Dermis microvascular lymphatic vessel endothelial cell (primary cell): ENCODE results near the gene CATSPERB. TPM values are rescaled to one million over a fixed set of nuclear protein-coding genes. Genes with fewer than 3 reads are reported as not detected.
"Not testable (repeated sequence)": the region's sequence is repeated elsewhere in the genome, so short reads cannot be mapped to it uniquely, and the experiment has no call there.

Experiments used
- DNase-seq, 2 donors: peaks; one replicate each; pipeline versions ENCODE4 v3.0.0 to v3.0.0-alpha.2; 2010; ENCODE audit warnings: low read depth in 2 of 2
- total RNA-seq: library from RNA; depleted of rRNA; stranded (reverse); fragments of >200 nt; gene quantifications from 2 replicates; pipeline ENCODE4 v1.2.1, GENCODE V29; 2014

The CATSPERB gene
- total RNA-seq, 1 donor from 2014 or later = 0.13 TPM

GRCh38 chr14:91677687-91678086 is 54.2 kb downstream of the CATSPERB start:
- DNase-seq = not testable (repeated sequence)

GRCh38 chr14:91674911-91675310 is 57.0 kb downstream of the CATSPERB start:
- no peak for DNase-seq

DNA sequence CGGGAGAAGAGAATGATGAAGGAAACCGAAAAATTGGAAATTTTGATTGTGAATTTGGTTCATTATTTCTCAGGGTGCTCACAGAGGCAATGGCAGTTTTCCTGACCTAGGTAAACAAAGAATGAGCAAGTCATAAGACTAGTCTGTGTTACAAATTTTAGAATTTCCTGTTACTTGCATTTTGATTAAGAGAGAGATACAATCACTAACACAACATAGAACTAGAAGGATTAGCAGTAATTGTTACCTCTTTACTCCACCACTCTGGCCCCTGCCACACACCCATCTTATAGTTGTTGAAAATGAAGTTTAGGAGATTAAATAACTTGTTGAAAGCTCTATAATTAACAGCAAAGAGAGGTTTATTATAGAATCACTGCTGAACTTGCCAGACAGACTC is 62.0 kb downstream of the CATSPERB start:
- no peak for DNase-seq

GRCh38 chr14:91667101-91667500 is 64.8 kb downstream of the CATSPERB start:
- not testable (repeated sequence) for DNase-seq

GRCh38 chr14:91660790-91661189 is 71.1 kb downstream of the CATSPERB start:
- DNase-seq = peak; percentile 9 to 27

- no peak for DNase-seq
These were observed 77.0 kb downstream of the CATSPERB start for GRCh38 chr14:91654836-91655235.

DNA sequence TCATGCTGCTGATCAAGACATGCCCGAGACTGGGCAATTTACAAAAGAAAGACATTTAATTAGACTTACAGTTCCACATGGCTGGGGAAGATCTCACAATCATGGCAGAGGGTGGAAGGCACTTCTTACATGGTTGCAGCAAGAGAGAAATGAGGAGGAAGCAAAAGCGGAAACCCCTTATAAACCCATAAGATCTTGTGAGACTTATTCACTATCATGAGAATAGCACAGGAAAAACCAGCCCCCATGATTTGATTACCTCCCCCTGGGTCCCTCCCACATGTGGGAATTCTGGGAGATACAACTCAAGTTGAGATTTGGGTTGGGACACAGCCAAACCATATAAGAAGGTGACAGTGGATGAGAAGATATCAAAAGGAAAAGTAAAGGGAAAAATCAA is 78.4 kb downstream of the CATSPERB start:
- DNase-seq = no peak

DNA sequence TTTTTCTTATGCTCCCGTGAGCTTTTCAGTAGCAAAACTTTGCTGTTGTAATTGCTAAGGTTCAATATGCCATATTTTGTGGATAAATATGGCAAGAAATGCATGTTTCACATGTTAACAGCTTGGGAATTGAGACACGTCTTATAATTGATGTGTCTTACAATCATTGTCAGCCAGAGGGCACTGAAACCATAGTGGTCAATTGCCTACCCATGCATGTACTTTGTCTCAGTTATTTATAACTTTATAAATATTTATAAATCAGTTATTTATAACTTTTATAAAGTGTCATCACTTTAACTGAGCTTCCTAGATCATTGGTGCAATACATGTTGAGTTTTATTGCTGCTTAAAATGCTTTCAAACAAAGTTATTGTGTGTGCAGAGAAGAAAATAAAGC is 82.0 kb downstream of the CATSPERB start:
- peak; percentile 41 to 55 for DNase-seq

GRCh38 chr14:91647856-91648255 is 84.0 kb downstream of the CATSPERB start:
- DNase-seq = no peak

DNA sequence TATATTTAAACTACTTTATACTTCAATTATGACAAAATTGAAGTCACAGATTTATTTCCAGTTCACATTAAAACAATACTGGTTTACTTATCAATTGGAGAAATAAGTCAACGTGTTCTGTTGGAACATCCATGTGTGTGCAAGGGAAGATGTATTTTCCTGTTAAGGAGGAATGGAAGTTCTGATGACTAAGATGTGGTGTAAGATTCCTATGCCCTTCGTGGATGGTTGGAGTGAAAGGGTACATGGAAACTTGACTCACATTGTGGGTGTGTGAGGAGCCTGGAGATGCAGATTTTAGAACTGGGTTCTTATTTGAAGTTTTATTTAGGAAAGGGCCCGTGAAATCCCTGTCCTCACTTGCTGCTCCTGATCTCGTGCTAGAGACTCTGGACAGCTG is 95.3 kb downstream of the CATSPERB start:
- DNase-seq = no peak

- DNase-seq = no peak
These were observed 107.1 kb downstream of the CATSPERB start for GRCh38 chr14:91624757-91625156.

GRCh38 chr14:91614187-91614586 is 117.7 kb downstream of the CATSPERB start:
- DNase-seq = no peak

DNA sequence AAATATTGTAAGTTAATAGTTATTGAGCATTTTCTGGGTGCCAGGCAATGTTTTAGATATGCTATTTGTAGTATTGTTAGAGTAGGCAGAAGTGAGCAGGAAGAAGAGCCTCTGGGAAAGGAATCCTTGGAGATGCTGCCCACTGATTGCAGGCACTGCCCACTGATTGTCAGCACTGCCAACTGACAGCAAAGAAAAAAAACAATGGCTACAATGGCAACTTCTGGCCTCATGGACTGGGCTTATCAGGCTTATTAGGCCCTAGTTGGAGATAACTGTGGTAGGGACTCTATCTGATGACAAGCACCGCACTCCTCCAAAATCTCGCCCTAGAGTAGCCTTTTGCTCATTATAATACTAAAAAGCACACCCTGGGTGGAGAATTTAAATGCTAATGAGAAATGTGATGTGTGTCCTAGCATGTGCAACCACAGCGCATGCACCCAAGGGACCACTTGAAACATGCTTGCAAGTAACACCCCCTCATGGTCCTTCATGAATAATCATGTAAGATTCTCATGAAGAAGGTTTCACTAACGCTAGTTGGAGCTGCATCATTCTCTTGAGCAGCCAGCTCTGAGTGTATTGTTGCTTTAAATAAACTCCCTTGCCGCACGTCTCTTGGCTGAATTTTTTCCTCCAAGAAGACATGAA is 118.3 kb downstream of the CATSPERB start:
- DNase-seq = no peak

DNA sequence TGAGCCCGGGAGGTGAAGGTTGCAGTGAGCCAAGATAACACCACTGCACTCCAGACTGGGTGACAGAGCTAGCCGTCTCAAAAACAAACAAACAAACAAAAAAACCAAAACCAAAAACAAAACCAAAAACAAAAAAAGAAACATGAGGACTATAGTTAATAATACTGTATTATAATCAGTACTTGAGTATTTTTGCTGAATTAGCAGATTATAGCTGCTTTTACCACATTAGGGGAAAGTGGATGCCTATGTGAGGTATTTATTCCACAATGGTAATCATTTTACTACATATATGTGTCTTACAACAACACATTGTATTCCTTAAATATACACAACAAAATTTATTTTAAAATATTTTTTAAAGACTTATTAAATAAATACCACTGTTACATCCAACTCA is 120.4 kb downstream of the CATSPERB start:
- DNase-seq = no peak

DNA sequence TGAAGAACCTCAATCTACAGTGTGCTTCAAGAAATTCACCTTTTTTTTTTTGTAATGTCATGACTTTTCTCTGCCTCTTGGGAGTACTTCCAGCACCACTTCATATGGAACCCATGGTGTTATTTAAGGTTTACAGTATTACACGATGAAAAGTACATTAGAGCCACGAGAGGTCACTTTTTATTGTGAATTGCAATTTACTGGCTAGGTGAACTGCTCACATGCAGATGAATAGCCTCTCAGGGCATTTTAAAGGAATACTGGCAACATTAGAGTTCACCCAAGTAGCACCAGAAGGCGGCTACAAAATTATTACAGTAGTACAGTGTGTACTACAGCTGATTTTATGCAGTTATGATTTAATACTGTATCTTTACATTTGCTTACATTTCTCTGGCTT is 122.7 kb downstream of the CATSPERB start:
- no peak for DNase-seq

- DNase-seq = no peak
These were observed 124.4 kb downstream of the CATSPERB start for GRCh38 chr14:91607322-91608047.

DNA sequence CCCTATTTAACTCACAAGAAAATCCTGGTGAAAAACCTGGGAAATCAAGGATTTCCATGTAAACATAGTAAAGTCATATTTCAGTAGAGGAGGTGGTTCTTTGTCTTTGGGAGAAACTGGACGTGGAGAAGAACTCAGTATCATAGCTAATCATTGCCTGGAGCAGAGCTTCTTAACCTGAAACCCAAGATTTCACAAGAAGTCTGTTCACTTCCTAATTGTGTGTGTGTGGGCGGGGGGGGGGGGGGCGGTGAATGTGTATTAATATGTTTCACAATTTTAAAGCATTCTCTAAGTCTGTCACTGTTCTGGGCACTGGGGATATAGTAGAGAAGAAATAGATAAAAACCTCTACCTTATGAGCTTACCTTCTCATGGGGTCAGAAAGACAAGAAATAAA is 125.0 kb downstream of the CATSPERB start:
- DNase-seq = no peak

DNA sequence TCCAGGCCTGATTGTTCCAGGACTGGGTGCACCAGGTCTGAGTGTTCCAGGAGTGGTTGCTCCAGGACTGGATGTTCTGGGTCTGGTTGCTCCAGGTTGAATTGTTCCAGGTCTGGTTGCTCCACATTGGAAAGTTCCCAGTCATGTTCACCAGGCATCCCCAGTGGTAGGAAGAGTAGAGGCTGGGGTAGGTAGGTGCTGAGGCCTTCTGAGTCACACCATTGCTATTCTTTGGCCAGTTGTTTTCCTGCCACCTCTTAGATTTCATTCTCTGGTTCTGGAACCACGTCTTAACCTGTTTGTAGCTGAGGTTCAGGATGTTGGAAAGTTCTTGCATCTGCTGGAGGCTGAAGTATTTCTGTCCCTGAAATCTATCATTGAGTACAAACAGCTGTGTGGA is 127.3 kb downstream of the CATSPERB start:
- DNase-seq = not testable (repeated sequence)

DNA sequence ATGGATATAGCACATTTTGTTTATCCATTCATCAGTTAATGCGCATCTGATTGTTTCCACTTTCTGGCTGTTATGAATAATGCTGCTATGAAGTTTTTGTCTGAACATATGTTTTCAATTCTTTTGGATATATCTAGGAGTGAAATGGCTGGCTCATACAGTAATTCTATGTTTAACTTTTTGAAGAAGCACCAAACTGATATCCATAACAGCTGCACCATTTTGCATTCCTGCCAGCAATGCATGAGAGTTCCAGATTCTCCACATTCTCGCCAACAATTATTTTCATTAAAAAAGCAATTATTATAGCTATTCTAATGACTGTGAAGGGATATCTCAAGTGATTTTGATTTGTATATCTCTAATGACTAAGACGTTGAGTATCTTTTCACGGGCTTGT is 131.9 kb downstream of the CATSPERB start:
- no peak for DNase-seq

DNA sequence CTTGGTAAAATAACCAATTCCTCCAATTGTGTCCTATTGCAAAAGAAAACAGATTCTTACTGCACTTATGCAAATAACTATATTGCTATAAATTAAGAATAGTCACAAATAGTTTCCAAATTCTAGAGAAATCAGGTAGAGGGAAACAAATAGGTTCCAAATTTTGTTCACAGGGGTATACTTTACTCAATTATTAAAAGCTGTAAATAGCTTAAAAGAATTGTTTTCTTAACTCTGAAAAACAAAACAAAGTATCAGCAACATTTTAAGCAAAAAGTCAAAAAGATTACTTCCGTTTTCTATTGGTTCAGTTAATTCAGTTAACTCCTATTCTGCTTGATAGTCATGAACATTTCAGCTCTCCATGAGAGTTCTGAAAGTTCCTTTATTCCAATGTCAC is 136.2 kb downstream of the CATSPERB start:
- no peak for DNase-seq

DNA sequence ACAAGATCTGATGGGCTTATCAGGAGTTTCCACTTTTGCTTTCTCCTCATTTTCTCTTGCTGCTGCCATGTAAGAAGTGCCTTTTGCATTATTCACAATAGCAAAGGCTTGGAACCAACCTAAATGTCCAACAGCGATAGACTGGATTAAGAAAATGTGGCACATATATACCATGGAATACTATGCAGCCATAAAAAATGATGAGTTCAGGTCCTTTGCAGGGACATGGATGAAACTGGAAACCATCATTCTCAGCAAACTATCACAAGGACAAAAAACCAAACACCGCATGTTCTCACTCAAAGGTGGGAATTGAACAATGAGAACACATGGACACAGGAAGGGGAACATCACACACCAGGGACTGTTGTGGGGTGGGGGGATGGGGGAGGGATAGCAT is 137.9 kb downstream of the CATSPERB start:
- not testable (repeated sequence) for DNase-seq

- no peak for DNase-seq
These were observed 145.5 kb downstream of the CATSPERB start for GRCh38 chr14:91586410-91586809.

GRCh38 chr14:91585856-91586255 is 146.0 kb downstream of the CATSPERB start:
- no peak for DNase-seq
